PFSK-1 (cell line): ENCODE data around the gene REEP2.

Source experiments
- FOXP2 ChIP-seq: optimal IDR thresholded peaks from 2 replicates; pipeline ENCODE3; 2011; ENCODE audit warnings: borderline replicate concordance, control low read depth, inconsistent platforms; ENCODE audit not compliant: insufficient read depth; ENCODE audit errors: extremely low read length, extremely low read depth
- POLR2AphosphoS5 ChIP-seq: IDR thresholded peaks from 2 replicates; pipeline ENCODE4 v1.6.1; 2012; ENCODE audit warnings: low read depth, mild to moderate bottlenecking, control low read depth, low read length, moderate library complexity
- SIN3A ChIP-seq: IDR thresholded peaks from 2 replicates; pipeline ENCODE4 v1.6.1; 2012; ENCODE audit warnings: mild to moderate bottlenecking, low read length, moderate library complexity, borderline replicate concordance; ENCODE audit not compliant: insufficient read depth
- TAF1 ChIP-seq: IDR thresholded peaks from 2 replicates; pipeline ENCODE4 v1.6.1; 2012; ENCODE audit warnings: low read length, control low read depth, borderline replicate concordance; ENCODE audit not compliant: insufficient read depth
- TF ChIP-seq, protein P1 (sequence below), 2 experiments: IDR thresholded peaks; 2 replicates each; pipeline versions ENCODE4 v1.6.1 to v1.8.0; 2011 to 2012; ENCODE audit warnings: low read depth in 2 of 2, low read length in 2 of 2, control low read depth in 1 of 2, inconsistent platforms in 1 of 2, mild to moderate bottlenecking in 1 of 2, moderate library complexity in 1 of 2; ENCODE audit not compliant: insufficient read depth in 1 of 2

The REEP2 gene

DNA sequence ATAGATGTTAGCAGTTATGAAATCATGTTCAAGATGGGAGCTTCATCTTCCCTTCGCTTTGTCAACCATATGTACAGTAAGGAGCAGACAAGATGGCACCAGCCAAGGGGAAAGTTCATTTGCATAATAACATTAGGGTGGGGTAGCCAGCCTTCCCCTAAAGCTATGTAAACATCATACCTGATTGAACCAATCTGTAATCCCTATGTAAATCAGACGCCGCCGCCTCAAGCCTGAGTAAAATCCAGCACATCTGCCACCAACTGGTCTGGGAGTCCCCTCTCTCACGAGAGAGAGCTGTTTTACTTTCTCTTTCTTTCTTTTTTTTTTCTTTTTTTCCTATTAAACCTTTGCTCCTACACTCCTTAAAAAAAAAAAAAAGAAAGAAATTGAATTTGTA lies 30.8 kb upstream of the REEP2 start:
- TF ChIP-seq SIN3A (no peak), TAF1 (no peak), FOXP2 (no peak), POLR2AphosphoS5 (no peak)
- TF ChIP-seq, protein P1, sequence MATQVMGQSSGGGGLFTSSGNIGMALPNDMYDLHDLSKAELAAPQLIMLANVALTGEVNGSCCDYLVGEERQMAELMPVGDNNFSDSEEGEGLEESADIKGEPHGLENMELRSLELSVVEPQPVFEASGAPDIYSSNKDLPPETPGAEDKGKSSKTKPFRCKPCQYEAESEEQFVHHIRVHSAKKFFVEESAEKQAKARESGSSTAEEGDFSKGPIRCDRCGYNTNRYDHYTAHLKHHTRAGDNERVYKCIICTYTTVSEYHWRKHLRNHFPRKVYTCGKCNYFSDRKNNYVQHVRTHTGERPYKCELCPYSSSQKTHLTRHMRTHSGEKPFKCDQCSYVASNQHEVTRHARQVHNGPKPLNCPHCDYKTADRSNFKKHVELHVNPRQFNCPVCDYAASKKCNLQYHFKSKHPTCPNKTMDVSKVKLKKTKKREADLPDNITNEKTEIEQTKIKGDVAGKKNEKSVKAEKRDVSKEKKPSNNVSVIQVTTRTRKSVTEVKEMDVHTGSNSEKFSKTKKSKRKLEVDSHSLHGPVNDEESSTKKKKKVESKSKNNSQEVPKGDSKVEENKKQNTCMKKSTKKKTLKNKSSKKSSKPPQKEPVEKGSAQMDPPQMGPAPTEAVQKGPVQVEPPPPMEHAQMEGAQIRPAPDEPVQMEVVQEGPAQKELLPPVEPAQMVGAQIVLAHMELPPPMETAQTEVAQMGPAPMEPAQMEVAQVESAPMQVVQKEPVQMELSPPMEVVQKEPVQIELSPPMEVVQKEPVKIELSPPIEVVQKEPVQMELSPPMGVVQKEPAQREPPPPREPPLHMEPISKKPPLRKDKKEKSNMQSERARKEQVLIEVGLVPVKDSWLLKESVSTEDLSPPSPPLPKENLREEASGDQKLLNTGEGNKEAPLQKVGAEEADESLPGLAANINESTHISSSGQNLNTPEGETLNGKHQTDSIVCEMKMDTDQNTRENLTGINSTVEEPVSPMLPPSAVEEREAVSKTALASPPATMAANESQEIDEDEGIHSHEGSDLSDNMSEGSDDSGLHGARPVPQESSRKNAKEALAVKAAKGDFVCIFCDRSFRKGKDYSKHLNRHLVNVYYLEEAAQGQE (IDR thresholded peaks at IDR 0.05; ENCODE audit: insufficient read depth in 1 of 2, low read depth in 2 of 2, low read length in 2 of 2), result no peak

DNA sequence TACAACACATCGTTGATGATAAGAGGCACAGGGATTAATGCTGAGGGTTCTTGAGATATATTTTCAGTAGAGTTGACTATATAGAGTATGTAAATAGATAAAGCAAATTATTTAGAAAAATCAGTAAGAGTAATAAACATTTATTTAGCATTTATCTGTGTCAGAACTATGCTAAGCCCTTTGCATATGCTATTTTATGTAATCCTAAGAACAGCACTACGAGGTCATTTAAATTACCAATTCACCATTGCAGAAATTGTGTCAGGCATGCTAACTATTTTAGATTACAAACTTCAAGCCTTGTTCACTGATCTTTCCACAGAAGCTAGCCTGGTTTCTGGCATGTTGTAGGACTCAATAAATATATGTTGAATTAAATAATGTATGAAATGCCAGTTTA lies 20.4 kb upstream of the REEP2 start:
- no peak for TF ChIP-seq TAF1
- no peak for TF ChIP-seq SIN3A
- TF ChIP-seq POLR2AphosphoS5, result no peak
- TF ChIP-seq, protein P1 (IDR thresholded peaks at IDR 0.05; ENCODE audit: insufficient read depth in 1 of 2, low read depth in 2 of 2, low read length in 2 of 2), result no peak
- no peak for TF ChIP-seq FOXP2

DNA sequence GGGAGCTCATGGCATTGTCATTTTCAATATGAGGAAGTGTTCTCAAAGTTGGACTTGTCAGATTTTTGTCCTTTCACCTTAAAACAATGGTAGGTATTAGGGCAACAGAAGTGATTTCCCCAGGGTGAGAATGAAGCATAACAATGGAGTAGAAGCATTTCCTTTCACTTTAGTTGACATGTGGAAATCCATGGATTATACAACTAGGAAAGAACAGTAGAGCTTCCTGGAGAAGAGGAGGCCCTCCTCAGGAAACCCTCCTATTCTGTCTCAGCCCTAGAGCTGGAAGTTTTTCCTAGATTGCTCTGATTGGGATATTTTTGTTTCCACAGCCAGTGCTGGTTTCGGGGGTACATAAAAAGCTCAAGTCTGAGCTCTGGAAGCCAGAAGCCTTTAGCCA lies 13.8 kb upstream of the REEP2 start:
- TF ChIP-seq FOXP2, result no peak
- TF ChIP-seq, protein P1 (IDR thresholded peaks at IDR 0.05; ENCODE audit: insufficient read depth in 1 of 2, low read depth in 2 of 2, low read length in 2 of 2), result no peak
- TF ChIP-seq SIN3A, result no peak
- no peak for TF ChIP-seq TAF1
- TF ChIP-seq POLR2AphosphoS5, result no peak

DNA sequence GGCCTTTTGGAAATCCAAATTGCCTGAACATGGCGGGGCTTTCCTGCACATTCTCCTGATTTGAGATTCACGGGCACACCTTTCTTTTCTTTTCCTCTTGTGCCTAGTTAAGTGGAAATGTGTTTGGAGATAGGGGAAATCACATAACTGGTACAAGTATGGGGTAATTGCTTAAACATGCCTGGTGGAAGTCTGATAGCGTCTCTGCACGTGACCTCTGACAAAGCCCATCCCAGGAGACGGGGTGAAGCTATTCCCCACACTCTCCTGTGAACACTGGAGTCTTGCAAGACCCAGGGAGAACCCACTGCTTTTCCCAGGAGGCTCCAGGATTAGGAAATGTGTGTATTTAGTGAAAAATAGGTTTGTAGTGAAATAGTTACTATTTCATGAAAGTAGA lies 2.9 kb upstream of the REEP2 start:
- TF ChIP-seq SIN3A (no peak), FOXP2 (no peak), POLR2AphosphoS5 (no peak), TAF1 (no peak)
- TF ChIP-seq, protein P1 (IDR thresholded peaks at IDR 0.05; ENCODE audit: insufficient read depth in 1 of 2, low read depth in 2 of 2, low read length in 2 of 2), result no peak

DNA sequence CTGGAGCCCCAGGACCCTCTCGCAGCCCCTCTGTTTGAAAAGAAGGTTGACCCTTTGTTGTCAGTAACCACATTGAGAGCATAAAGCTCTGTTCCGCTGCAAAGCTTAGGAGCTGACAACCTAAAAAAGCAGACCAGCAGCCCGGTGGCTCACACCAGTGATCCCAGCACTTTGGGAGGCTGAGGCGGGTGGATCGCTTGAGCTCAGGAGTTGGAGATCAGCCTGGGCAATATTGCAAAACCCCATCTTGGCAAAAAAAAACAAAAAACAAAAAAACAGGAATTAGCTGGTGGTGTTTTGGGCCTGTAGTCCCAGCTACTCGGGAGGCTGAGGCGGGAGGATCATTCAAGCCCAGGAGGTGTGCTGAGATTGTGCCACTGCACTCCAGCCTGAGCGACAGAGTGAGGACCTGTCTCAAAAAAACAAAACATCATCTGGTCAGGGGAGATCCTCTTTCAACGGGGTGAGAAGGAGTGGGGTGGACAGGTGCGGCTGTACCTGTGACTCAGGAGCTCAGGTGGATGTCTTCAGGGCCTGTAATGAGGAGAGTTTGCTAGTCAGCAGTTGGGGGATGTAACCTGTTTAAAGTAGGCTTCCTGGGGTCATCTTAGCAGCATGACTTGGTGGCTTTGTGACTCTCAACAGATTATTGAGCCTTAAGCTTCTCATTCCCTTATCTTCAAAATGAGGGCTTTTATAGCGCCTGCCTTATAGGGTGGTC lies 694 bp upstream of the REEP2 start:
- no peak for TF ChIP-seq TAF1
